Kidney (tissue), 14 donors: ENCODE results near the gene SIDT2. TPM values are rescaled to one million over a fixed set of nuclear protein-coding genes. Genes with fewer than 3 reads are reported as not detected.
A peak's percentile ranks its signal among the peaks of the same experiment; 100 is the strongest.

ENCODE experiments used
- DNase-seq, 5 donors: peaks; one replicate each; pipeline ENCODE4 v3.0.0-alpha.2; 2013 to 2020
- FAIRE-seq: peaks from 2 replicates; lab custom pipeline; 2012; peaks lifted over from hg19 to GRCh38; lab: Jason Lieb, UNC
- H3K27ac ChIP-seq, 2 donors: one replicate each; pipeline ENCODE4 v1.7.0; 2013; ENCODE audit warnings: low read depth in 2 of 2, low read length in 2 of 2, inconsistent platforms in 1 of 2
- H3K27me3 ChIP-seq: one replicate; pipeline ENCODE4 v1.7.1; 2013; ENCODE audit warnings: low read length, inconsistent platforms; ENCODE audit not compliant: control insufficient read depth, insufficient read depth
- H3K36me3 ChIP-seq, 3 donors: one replicate each; pipeline versions ENCODE4 v1.7.0 to v1.7.1; 2013; ENCODE audit warnings: low read length in 3 of 3, control low read depth in 1 of 3, inconsistent platforms in 1 of 3; ENCODE audit not compliant: insufficient read depth in 3 of 3, control insufficient read depth in 2 of 3
- H3K4me1 ChIP-seq, 3 donors: one replicate each; pipeline versions ENCODE4 v1.7.0 to v1.7.1; 2013; ENCODE audit warnings: low read length in 3 of 3, inconsistent platforms in 1 of 3, low read depth in 1 of 3; ENCODE audit not compliant: control insufficient read depth in 2 of 3, insufficient read depth in 2 of 3
- H3K4me3 ChIP-seq, 3 donors: one replicate each; pipeline versions ENCODE4 v1.7.0 to v1.8.1; 2013; ENCODE audit warnings: low read length in 3 of 3, control low read depth in 1 of 3, inconsistent platforms in 1 of 3
- H3K9ac ChIP-seq, 3 donors: one replicate each; pipeline versions ENCODE4 v1.7.0 to v1.7.1; 2013; ENCODE audit warnings: low read length in 3 of 3, control low read depth in 1 of 3, inconsistent platforms in 1 of 3
- H3K9me3 ChIP-seq, 3 donors: one replicate each; pipeline versions ENCODE4 v1.7.0 to v1.7.1; 2013; ENCODE audit warnings: low read length in 3 of 3, control low read depth in 1 of 3, inconsistent platforms in 1 of 3; ENCODE audit not compliant: control insufficient read depth in 2 of 3, insufficient read depth in 1 of 3
- intact Hi-C: fragments of 100-400 bp; cut with DNase I; formaldehyde crosslinking; loops from one replicate; pipeline ENCODE4 v1.11.1; 2022
- polyA plus RNA-seq: library from polyadenylated mRNA; stranded (reverse); fragments of 350-450 nt; fragmentation: Illumina TruSeq; extraction: RNeasy Lipid Tissue Mini Kit (QIAGEN cat#74804); gene quantifications from one replicate; pipeline ENCODE4 v1.2.3, GENCODE V29; 2014; ENCODE audit warnings: low read depth, low replicate concordance; ENCODE audit not compliant: insufficient read depth
- total RNA-seq: library from RNA; stranded (reverse); fragmentation: NEBNext Ultra II Directional; extraction: Animal tissue kit (Norgen Biotek cat#: 25700); gene quantifications from one replicate; pipeline ENCODE4 v1.2.1, GENCODE V29; 2021
- TF ChIP-seq, protein P1 (sequence below): IDR thresholded peaks from 3 replicates; pipeline ENCODE4 v1.5.1; 2012; ENCODE audit warnings: mild to moderate bottlenecking, moderate library complexity, borderline replicate concordance; ENCODE audit not compliant: insufficient read depth; ENCODE audit errors: extremely low read depth
- donor health status: control.
- donor health status: control.
- donor health status: control.
- donor health status: control.
- donor health status: control.
- donor health status: DM: yes; HTN: yes; CAD: no.
- donor health status: Normal renal cell carcinoma (clear cell type).

SIDT2 gene
- total and polyA plus RNA-seq, 2 donors from 2014 or later: 16.4 to 37.4 TPM

DNA sequence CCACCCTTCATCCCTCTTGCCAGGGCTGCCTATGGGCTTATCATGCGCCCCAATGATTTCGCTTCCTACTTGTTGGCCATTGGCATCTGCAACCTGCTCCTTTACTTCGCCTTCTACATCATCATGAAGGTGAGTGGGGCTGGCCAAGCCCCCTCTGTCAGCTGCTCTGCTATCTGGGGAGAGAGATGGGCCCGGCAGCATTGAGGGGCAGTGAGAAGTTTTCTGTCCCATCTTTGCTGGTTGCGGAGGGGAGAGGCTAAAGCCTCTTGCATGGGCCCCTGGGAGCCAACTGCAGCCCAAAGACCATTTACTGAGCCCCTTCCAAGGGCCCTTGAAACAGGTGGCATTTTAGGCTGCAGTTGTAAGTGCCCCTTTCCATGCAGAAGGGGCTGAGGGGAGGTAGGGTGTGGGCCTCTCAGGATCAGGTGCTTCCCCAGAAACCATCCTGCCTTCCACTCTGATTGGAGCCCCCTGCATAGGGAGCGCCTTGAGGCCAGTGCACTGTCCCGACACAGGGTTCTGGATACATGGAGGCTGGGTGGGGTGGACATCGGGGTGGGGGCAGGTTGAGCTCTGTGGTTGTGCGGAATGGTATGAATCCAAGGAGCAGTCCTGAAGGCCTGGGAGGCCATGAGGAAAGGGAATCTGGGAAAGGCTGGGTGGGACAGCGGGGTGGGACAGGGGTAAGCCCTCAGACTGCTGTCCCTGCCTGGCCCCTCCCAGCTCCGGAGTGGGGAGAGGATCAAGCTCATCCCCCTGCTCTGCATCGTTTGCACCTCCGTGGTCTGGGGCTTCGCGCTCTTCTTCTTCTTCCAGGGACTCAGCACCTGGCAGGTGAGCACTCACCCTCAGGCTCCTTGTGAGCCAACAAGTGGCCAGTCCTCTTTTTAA lies 14.8 kb downstream of the SIDT2 start:
- intact Hi-C loops: no loop called here
- Histone ChIP-seq H3K9me3 (no peaks in the 10 kb centered on the region), H3K4me3 (no peak overlapping the region), H3K36me3 (peaks cover 0 to 30% (median 18%) of the 10 kb centered on the region in 3 donors), H3K27me3 (no peaks in the 10 kb centered on the region), H3K9ac (no peak overlapping the region), H3K27ac (no peak overlapping the region), H3K4me1 (no peaks in the 10 kb centered on the region)
- FAIRE-seq (no peak), DNase-seq (peak in 1 of 5 donors; percentile 48)
- TF ChIP-seq, protein P1, sequence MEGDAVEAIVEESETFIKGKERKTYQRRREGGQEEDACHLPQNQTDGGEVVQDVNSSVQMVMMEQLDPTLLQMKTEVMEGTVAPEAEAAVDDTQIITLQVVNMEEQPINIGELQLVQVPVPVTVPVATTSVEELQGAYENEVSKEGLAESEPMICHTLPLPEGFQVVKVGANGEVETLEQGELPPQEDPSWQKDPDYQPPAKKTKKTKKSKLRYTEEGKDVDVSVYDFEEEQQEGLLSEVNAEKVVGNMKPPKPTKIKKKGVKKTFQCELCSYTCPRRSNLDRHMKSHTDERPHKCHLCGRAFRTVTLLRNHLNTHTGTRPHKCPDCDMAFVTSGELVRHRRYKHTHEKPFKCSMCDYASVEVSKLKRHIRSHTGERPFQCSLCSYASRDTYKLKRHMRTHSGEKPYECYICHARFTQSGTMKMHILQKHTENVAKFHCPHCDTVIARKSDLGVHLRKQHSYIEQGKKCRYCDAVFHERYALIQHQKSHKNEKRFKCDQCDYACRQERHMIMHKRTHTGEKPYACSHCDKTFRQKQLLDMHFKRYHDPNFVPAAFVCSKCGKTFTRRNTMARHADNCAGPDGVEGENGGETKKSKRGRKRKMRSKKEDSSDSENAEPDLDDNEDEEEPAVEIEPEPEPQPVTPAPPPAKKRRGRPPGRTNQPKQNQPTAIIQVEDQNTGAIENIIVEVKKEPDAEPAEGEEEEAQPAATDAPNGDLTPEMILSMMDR: no peak

DNA sequence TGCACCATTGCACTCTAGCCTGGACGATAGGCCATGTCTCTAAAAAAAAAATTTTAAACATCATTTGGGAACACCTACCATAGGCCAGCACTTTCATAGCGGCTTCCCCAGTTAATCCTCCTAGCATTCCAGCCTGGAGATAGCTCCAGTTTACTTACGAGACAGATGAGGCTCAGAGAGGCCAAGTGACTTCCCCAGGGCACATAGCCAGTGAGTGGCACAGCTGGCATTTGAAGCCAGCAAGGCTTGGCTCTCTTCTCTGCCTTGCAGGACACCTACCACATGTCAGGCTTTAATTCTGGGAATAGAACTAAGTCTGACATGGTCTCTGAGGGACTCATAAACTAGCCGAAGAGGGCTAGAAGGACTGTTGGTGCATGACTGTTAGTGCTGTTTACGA lies 15.7 kb downstream of the SIDT2 start:
- no peak for FAIRE-seq
- Histone ChIP-seq H3K4me3 (no peak overlapping the region), H3K4me1 (no peaks in the 10 kb centered on the region), H3K36me3 (peaks cover 0 to 26% (median 13%) of the 10 kb centered on the region in 3 donors), H3K27ac (no peak overlapping the region), H3K9ac (no peak overlapping the region), H3K27me3 (no peaks in the 10 kb centered on the region), H3K9me3 (no peaks in the 10 kb centered on the region)
- intact Hi-C loops: no loop called here
- no peak for DNase-seq
- TF ChIP-seq, protein P1: no peak

DNA sequence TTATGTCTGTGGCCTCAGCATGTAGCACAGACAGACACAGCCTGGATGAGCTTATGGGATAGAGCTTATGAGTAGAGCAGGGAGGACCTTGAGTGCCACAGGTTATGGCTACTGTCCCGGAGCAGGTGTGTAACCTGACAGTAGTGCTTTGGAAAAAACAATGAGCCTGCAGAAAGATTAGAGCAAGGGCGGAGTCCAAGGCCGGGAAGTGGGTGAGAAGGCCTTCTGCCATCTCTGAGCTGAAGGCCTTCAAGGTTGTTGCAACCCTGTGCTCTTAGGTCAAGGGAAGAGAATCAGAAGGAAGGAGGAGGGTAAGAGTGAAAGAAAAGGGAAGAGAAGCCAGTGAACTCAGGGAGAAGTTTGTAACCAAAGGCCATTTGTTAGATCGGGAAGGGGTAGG lies 16.7 kb downstream of the SIDT2 start:
- TF ChIP-seq, protein P1: no peak
- intact Hi-C loops: no loop called here
- peak in 1 of 5 donors; percentile 26 for DNase-seq
- Histone ChIP-seq H3K9me3 (no peaks in the 10 kb centered on the region), H3K4me1 (no peaks in the 10 kb centered on the region), H3K9ac (no peak overlapping the region), H3K36me3 (peaks cover 0 to 17% (median 11%) of the 10 kb centered on the region in 3 donors), H3K4me3 (no peak overlapping the region), H3K27me3 (no peaks in the 10 kb centered on the region), H3K27ac (no peak overlapping the region)
- no peak for FAIRE-seq
